Esophagus muscularis mucosa (tissue), 4 donors: ENCODE data around the gene CTNNA3.

ENCODE experiments used
- CTCF ChIP-seq, 3 experiments: fragments of 200-600 bp in 2 of 3; fragments of 450-650 bp in 1 of 3; sonication (generic) in 2 of 3; IDR thresholded peaks; one replicate each; pipeline ENCODE4 v1.5.1; 2017 to 2019; ENCODE audit warnings: antibody characterized with exemption in 3 of 3, mild to moderate bottlenecking in 2 of 3, moderate library complexity in 1 of 3
- EP300 ChIP-seq: sonication (generic); formaldehyde crosslinking; IDR thresholded peaks from one replicate; pipeline ENCODE4 v1.6.1; 2017; ENCODE audit warnings: antibody characterized with exemption
- POLR2A ChIP-seq: fragments of 450-650 bp; IDR thresholded peaks from one replicate; pipeline ENCODE4 v1.6.1; 2017; ENCODE audit warnings: antibody characterized with exemption, moderate library complexity, mild to moderate bottlenecking, low read depth
- POLR2AphosphoS5 ChIP-seq, 2 donors: sonication (generic); formaldehyde crosslinking; IDR thresholded peaks; one replicate each; pipeline ENCODE4 v1.6.1; 2017; ENCODE audit warnings: antibody characterized with exemption in 2 of 2

GRCh38 chr10:66564287-66564686 lies 1131.7 kb downstream of the CTNNA3 start:
- TF ChIP-seq POLR2AphosphoS5 (IDR thresholded peaks at IDR 0.05) (no peak), CTCF (IDR thresholded peaks at IDR 0.05) (no peak), POLR2A (no peak), EP300 (no peak)
